IPS-15b (cell line): ENCODE measurements around the gene DCAF5.
A peak's percentile ranks its signal among the peaks of the same experiment; 100 is the strongest.

Experiments
- H3K27me3 ChIP-seq: one replicate; pipeline ENCODE4 v1.6.1; 2013; ENCODE audit warnings: low read length; ENCODE audit not compliant: control insufficient read depth, insufficient read depth
- H3K36me3 ChIP-seq: one replicate; pipeline ENCODE4 v1.6.1; 2013; ENCODE audit warnings: low read length; ENCODE audit not compliant: control insufficient read depth, insufficient read depth
- H3K4me1 ChIP-seq: one replicate; pipeline ENCODE4 v1.6.1; 2013; ENCODE audit warnings: mild to moderate bottlenecking, low read length; ENCODE audit not compliant: control insufficient read depth, insufficient read depth
- H3K4me3 ChIP-seq: one replicate; pipeline ENCODE4 v1.5.1; 2013; ENCODE audit warnings: low read depth, low read length
- H3K9ac ChIP-seq: one replicate; pipeline ENCODE4 v1.6.1; 2013; ENCODE audit warnings: low read depth, mild to moderate bottlenecking, low read length
- H3K9me3 ChIP-seq: one replicate; pipeline ENCODE4 v1.6.1; 2013; ENCODE audit warnings: mild to moderate bottlenecking, low read length; ENCODE audit not compliant: control insufficient read depth, insufficient read depth

The DCAF5 gene

DNA sequence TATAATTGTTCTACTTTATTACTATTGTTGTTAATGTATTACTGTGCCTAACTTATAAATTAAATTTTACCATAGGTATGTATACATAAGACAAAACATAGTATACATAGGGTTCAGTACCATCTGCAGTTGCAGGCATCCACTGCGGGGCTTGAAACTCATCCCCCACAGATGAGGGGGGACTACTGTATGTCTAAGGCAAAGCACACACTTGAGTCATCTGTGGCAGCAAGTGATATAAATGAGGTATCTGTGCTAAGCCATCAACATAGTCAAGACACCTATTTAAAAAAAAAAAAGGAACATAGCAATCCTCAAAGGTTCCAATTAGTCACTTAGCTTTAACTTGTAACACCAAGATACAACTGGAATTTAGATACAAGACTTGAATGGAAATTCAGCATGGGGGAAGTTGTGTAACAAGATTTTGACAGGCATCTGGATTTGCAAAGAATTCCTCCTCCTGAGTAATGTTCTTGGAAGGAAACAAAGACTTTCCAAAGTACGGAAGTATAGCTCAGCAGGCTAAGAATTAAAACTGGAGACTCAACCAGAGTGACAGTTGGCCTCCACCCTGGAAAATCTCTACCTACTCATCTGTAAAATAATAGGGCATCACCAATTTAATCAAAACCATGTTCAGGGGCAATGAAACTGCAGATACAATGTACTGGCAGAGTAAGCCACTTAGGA is 14.9 kb downstream of the DCAF5 start:
- Histone ChIP-seq H3K4me3 (no peak overlapping the region), H3K4me1 (peaks cover 8% of the 10 kb centered on the region), H3K9me3 (no peaks in the 10 kb centered on the region), H3K9ac (peak overlapping the region; percentile 28), H3K36me3 (no peaks in the 10 kb centered on the region), H3K27me3 (no peaks in the 10 kb centered on the region)

DNA sequence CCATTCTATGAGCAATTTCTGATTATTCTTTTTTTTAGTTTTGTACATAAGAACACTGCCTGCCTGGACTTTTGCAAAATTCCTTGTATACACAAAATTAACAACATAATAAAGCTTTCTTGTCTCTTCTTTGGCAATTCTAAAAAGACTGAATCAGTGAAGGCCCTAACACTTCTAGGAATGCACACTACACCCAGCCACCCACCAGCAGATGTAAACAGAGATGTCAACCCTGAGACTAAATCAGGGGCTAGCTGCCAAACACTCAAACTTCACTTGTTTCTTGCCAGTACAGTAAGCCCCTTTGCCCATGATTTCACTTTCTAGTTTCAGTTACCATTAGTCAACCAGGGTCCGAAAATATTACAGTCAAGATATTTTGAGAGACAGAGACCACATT is 15.5 kb downstream of the DCAF5 start:
- Histone ChIP-seq H3K36me3 (no peaks in the 10 kb centered on the region), H3K27me3 (no peaks in the 10 kb centered on the region), H3K9ac (no peak overlapping the region), H3K4me1 (peaks cover 8% of the 10 kb centered on the region), H3K9me3 (no peaks in the 10 kb centered on the region), H3K4me3 (no peak overlapping the region)

DNA sequence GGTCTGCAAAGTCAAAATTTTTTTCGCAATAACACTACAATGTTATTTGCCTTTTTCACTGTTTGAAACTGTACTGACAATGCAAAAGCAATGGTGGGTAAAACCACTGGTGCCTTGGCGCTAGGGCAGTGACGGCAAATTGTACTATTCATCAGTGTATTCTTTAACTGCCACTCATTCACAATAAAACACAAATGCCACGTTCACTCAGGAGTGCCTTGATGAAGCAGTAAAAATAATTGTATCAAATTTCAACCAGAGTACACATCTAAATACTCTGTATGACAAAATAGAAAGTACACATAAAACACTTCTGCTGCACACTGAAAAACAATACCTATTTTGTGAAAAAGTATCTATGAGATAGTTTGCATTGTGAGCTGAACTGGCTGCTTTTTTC is 17.8 kb downstream of the DCAF5 start:
- Histone ChIP-seq H3K27me3 (no peaks in the 10 kb centered on the region), H3K36me3 (no peaks in the 10 kb centered on the region)

DNA sequence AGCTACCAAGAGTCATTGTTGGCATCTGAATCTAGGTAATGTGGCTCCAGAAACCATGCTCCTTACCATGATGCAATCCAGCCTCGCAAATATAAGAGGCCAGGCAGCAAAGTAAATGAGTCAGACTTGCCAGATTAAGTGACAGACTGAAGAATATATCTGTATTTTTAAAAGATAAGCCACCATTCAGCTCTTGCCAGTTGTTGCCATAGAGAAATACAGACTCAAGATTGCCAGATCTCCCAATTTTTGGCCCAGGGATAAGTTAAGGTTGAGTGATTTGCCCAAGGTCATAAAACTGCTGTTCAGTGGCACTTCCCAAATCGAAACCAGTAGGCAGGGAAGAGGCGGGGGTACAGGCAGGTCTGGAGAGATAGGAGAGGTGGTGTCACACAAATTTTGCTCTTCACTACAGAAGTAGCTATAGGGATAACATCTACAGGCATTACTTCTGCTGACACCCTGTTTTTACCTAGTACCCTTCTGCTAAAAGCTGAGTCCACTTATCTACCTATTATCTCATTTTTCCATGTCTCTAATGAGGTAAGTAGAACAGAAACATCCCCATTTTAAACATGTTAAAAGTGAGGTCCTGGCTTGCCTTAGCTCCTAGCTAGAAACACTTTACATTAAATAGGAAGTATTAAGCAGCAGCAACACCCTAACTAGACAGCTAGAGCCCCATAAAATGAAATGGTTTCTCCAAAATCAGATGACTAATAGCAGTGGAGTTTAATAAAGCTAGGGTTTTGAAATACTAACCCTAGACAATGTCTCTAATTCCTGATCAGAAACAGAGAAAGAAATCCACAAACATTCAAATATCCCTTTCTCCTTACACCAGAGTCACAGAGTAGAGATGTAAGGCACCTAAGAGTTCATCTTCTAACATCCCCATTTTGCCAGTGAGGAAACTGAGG is 19.5 kb downstream of the DCAF5 start:
- Histone ChIP-seq H3K9ac (no peak overlapping the region), H3K27me3 (no peaks in the 10 kb centered on the region), H3K4me1 (peaks cover 8% of the 10 kb centered on the region), H3K36me3 (no peaks in the 10 kb centered on the region), H3K9me3 (no peaks in the 10 kb centered on the region), H3K4me3 (no peak overlapping the region)

More for the DNA sequence above, 17.8 kb downstream of the DCAF5 start:
- H3K4me1 ChIP-seq: peaks cover 8% of the 10 kb centered on the region
- no peak overlapping the region for H3K4me3 ChIP-seq
- H3K9ac ChIP-seq: no peak overlapping the region
- H3K9me3 ChIP-seq: no peaks in the 10 kb centered on the region

DNA sequence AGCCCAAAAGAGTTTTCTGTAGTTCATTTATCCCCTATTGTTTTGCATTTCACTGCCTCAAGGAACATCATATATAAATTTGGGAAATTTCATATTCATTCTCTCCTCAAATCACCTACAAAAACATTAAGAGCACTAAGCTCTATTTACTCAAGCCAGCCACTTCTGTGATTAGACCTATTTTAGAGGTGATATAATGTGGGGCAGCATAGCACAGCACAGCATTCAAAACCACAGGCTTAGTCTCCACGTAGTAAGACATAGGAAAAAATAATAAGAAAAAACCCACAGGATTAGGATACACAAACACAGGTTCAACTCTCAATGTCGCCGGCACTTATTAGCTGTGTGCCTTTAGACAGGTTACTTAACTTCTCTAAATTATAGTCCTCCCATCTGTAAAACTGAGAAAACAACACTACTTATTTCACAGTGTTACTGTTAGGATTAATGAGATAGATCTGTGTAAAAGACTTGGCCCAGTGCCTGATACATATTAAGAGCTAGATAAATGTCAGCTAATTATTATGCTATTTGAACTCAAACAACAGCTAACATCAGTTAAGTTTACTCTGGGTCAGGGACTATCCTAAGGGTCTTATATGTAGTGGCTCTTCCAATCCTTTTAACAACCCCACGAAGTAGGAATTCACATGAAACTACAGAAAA is 20.3 kb downstream of the DCAF5 start:
- H3K9me3 ChIP-seq: no peaks in the 10 kb centered on the region
- H3K4me1 ChIP-seq: no peaks in the 10 kb centered on the region
- H3K4me3 ChIP-seq: no peak overlapping the region
- H3K36me3 ChIP-seq: no peaks in the 10 kb centered on the region
- H3K27me3 ChIP-seq: no peaks in the 10 kb centered on the region
- H3K9ac ChIP-seq: no peak overlapping the region

DNA sequence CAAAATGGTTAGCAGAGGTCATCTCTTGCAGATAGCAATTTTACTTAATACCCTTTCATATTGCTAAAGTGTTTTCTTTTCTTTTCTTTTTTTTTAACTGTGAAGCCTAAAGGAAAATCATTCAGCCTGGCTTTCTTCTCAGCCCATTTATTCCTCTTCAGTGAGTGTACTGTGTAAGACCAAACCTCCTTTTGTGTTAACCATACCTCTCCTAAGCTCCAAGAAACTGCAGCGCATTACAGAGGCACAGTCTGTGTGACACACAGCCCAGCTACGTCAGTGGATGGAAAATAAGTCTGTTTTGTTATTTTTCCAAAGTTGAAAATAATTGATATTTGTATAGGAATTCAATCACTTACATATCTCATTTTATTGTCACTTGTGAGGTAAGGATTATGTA is 21.7 kb downstream of the DCAF5 start:
- H3K9me3 ChIP-seq: no peaks in the 10 kb centered on the region
- no peak overlapping the region for H3K4me3 ChIP-seq
- no peaks in the 10 kb centered on the region for H3K27me3 ChIP-seq
- H3K9ac ChIP-seq: no peak overlapping the region
- H3K4me1 ChIP-seq: no peaks in the 10 kb centered on the region
- H3K36me3 ChIP-seq: no peaks in the 10 kb centered on the region

DNA sequence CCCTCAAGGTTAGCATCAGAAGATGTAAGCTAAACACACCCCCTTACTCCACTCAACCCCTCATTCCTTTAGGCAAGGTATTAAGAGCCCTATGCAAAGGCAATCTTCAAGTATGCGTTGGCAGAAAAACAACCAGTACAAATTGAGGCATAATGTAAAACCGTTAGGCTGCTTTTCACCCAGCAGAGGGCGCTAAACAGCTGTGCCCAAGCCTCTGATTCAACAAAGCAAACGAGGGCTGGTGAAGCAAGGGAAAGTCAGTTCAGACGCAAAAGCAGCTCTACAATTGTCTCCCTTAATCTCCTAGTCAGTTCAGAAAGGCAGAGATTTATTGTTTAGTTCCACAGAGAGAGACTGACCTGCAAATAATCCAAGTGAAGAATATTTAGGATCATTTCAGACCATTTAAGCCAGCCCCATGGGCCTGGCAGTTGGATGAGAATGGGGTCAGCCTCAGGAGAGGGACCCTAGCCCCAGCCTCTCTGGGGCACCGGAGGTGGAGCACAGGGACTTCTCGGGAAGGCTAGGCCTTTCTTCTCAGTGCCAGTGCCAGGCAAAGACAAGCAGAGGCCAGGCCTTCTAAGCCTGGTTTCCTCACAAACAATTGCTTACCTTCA is 23.5 kb downstream of the DCAF5 start:
- H3K4me1 ChIP-seq: no peaks in the 10 kb centered on the region
- no peak overlapping the region for H3K9ac ChIP-seq
- no peak overlapping the region for H3K4me3 ChIP-seq
- no peaks in the 10 kb centered on the region for H3K36me3 ChIP-seq
- no peaks in the 10 kb centered on the region for H3K27me3 ChIP-seq
- H3K9me3 ChIP-seq: no peaks in the 10 kb centered on the region

DNA sequence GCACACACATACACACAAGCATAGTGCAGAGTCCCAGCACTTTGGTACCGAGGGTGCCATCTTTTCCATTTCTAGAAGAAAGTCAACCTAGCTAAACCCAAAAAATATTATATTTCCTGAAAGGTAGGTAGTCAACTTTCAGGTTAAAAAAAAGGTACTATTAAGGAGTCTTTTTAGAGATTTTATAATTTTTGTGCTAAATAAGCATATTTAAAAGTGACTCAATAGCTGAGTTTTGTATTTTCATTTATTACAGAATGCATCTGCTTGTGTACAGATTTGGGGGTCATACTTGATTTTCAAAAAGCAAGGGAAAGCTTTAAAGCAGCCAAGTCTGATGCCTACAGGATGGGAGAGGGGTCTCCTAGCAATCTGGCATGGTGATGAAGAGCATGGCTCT is 34.6 kb downstream of the DCAF5 start:
- Histone ChIP-seq H3K36me3 (no peaks in the 10 kb centered on the region), H3K4me1 (no peaks in the 10 kb centered on the region), H3K4me3 (no peak overlapping the region), H3K9ac (no peak overlapping the region), H3K27me3 (no peaks in the 10 kb centered on the region), H3K9me3 (no peaks in the 10 kb centered on the region)

DNA sequence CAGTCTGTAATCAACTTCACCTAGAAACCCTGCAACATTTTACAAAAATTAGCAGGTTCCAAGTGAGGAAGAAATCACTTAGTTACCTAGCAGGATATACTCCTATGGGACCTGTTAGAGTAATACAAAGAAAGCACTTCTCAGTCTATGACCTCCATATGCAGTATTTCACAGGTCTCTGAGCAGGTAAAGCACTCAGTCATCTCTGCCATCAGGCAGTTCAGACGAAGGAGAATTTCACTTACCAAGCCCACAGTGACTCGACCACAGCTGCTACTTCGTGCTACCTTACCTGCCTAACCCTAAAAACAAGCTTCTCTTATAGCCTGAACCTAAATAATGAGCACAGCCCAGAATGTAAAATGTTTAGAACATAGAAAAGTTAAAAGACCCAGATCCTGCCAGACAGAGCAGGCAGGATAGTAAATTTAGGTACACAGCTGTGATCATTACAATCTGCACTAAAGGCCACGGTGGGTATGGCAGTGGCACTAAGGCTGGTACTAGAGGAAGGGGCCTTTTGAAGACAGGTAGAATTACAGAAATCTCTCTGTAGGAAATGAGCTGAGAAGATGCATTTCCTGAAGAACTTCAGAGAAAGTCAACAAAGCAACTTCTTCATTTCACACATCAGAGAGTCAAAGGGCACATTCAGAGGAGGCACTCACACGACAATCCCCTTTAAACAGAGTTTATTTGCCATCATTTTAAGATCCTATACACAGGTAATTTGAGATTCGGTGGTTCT is 35.7 kb downstream of the DCAF5 start:
- Histone ChIP-seq H3K4me3 (no peak overlapping the region), H3K9ac (no peak overlapping the region), H3K9me3 (no peaks in the 10 kb centered on the region), H3K4me1 (no peaks in the 10 kb centered on the region), H3K27me3 (no peaks in the 10 kb centered on the region), H3K36me3 (no peaks in the 10 kb centered on the region)

DNA sequence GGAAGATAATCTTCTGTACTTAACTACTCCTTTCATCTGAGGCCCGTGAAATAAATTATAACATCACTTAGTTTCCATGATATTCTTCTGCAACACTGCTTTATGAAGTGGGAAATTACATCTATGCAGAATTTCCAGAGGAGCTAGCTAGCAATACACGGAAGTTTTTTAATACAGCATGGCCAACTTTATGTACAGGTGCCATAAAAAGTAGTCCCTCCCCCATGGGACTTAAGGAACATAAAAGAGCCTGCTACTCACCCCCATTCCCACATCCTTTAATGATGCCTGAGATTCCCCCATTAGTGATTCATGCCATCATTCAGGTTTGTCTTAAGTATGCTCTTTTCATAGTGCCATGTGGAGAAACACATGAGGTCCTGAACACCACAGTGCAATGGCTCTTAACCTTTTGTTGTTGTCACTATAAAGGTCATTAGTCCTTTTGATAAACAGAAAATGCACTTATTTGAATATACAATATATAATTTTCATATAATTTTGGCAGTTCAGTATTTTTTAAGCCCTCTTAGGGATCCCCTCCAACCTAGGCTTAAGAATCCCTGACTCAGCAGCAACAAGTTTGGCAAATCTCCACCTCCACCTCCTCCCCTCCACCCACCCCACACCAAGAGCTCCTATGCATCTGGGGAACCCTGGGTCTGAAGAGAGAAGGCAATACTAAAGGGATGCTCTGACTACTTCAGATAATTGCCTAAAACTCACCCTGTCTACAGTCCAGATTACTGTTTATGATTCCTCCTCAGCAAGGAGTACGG is 37.3 kb downstream of the DCAF5 start:
- Histone ChIP-seq H3K9me3 (no peaks in the 10 kb centered on the region), H3K36me3 (no peaks in the 10 kb centered on the region)

More for the DNA sequence above, 37.3 kb downstream of the DCAF5 start:
- Histone ChIP-seq H3K4me1 (no peaks in the 10 kb centered on the region), H3K27me3 (no peaks in the 10 kb centered on the region), H3K9ac (no peak overlapping the region), H3K4me3 (no peak overlapping the region)
